ENCODE results near the gene SMIM17.

Gene SMIM17

DNA sequence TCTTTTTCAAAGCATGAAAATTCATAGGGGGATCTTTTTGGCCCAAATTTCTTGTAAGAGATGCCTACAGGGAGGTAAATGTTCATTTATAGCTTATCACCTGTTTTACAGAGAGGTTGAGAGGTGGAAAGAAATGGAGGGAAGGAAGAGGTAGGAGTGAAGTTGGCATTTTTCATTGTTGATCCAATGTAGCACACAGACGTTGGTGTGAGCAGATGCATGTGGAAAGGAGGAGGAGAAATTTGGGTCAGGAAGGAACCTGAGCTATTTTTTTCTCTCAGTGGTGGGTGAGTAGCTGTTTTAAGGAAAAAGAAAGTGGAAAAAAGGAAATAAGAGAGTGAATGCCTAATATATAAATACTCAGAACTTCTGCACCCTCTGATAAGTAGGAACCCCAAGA is 9.9 kb upstream of the SMIM17 start:
- Histone ChIP-seq H3K36me3 (no peaks in the 10 kb centered on the region), H3K27me3 (ENCODE audit: insufficient read depth, low read depth, severe bottlenecking) (no peaks in the 10 kb centered on the region), H3K4me3 (ENCODE audit: low read depth, low read length) (no peak overlapping the region), H3K27ac (no peak overlapping the region), H3K9me3 (ENCODE audit: severe bottlenecking) (peaks cover 9% of the 10 kb centered on the region)
- DNase-seq: no peak
- TF ChIP-seq, protein P1, sequence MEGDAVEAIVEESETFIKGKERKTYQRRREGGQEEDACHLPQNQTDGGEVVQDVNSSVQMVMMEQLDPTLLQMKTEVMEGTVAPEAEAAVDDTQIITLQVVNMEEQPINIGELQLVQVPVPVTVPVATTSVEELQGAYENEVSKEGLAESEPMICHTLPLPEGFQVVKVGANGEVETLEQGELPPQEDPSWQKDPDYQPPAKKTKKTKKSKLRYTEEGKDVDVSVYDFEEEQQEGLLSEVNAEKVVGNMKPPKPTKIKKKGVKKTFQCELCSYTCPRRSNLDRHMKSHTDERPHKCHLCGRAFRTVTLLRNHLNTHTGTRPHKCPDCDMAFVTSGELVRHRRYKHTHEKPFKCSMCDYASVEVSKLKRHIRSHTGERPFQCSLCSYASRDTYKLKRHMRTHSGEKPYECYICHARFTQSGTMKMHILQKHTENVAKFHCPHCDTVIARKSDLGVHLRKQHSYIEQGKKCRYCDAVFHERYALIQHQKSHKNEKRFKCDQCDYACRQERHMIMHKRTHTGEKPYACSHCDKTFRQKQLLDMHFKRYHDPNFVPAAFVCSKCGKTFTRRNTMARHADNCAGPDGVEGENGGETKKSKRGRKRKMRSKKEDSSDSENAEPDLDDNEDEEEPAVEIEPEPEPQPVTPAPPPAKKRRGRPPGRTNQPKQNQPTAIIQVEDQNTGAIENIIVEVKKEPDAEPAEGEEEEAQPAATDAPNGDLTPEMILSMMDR (IDR thresholded peaks at IDR 0.05; ENCODE audit: low read depth, low read length): no peak

DNA sequence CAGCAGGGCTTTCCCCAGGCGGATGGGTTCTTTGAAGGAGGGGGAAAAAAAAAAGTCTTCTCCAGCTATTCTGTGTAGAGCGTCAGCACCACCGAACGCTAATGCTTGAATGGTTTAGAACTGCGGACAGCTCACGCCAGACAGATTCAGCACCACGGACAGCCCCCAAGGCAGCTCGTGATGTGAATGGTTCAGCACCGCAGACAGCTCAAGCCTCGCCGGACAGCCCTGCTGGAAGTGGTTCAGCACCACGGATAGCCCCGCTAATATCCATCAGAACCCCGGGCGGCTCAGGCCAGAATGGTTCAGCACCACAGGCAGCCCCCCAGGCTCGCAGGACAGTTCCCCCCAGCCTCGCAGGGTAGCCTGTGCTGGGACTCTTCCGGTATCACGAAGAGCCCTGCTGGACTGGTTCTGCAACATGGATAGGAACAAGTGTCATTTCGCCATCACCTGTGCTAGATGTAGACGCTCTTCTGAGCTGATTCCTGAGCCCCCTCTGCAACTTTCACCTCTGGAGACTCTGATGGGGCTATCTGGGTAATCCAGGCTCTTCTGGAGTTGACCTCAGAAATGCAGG is 4.9 kb upstream of the SMIM17 start:
- no peaks in the 10 kb centered on the region for H3K27me3 ChIP-seq (ENCODE audit: insufficient read depth, low read depth, severe bottlenecking)
- no peak overlapping the region for H3K27ac ChIP-seq
- no peak for DNase-seq
- TF ChIP-seq, protein P1 (IDR thresholded peaks at IDR 0.05; ENCODE audit: low read depth, low read length): no peak
- H3K36me3 ChIP-seq: no peaks in the 10 kb centered on the region
- H3K4me3 ChIP-seq (ENCODE audit: low read depth, low read length): no peak overlapping the region
- H3K9me3 ChIP-seq (ENCODE audit: severe bottlenecking): peaks cover 3% of the 10 kb centered on the region

DNA sequence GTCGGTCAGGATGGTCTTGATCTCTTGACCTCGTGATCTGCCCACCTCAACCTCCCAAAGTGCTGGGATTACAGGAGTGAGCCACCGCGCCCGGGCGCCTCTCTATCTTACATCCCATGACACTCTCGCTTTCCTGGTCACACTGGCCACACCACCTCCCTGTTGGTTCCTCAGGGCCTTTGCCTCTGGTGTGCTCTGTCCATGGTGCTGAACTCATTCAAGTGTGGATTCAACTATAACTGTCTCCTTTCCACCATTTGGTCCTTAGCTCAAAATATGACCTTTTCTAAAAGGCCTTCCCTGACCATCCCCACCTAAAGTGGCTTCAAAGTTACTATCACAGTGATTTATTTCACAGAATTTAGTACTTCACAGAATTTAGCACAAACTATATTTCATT is 3.7 kb upstream of the SMIM17 start:
- Histone ChIP-seq H3K27me3 (ENCODE audit: insufficient read depth, low read depth, severe bottlenecking) (no peaks in the 10 kb centered on the region), H3K4me3 (ENCODE audit: low read depth, low read length) (no peak overlapping the region), H3K27ac (no peak overlapping the region), H3K9me3 (ENCODE audit: severe bottlenecking) (peaks cover under 1% of the 10 kb centered on the region), H3K36me3 (no peaks in the 10 kb centered on the region)
- TF ChIP-seq, protein P1 (IDR thresholded peaks at IDR 0.05; ENCODE audit: low read depth, low read length): no peak
- DNase-seq: no peak

DNA sequence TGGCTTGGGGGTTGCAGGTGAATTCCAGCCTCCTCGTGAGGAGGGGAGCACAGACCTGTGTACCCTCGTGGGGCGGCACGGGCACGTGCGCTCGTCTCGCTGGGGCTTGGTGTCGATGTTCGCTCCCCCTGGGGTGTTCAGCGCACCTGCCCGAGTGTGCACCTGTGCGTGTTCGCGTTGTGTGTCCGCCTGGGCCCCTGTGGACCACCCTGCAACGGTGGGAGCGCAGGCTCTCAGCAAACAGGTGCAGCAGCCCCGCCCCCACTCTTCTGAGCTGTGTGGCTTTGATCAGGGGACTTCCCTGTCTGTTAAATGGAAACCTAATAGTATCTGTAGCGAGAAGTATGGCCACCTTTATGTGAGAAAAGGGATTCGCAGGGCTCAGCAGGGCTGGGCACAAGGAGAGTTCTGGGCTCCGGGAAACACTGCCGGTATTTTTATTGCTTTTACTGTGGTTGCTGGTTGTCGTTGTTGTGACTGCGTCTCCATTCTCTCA is 549 bp downstream of the SMIM17 start:
- no peaks in the 10 kb centered on the region for H3K9me3 ChIP-seq (ENCODE audit: severe bottlenecking)
- no peaks in the 10 kb centered on the region for H3K27me3 ChIP-seq (ENCODE audit: insufficient read depth, low read depth, severe bottlenecking)

DNA sequence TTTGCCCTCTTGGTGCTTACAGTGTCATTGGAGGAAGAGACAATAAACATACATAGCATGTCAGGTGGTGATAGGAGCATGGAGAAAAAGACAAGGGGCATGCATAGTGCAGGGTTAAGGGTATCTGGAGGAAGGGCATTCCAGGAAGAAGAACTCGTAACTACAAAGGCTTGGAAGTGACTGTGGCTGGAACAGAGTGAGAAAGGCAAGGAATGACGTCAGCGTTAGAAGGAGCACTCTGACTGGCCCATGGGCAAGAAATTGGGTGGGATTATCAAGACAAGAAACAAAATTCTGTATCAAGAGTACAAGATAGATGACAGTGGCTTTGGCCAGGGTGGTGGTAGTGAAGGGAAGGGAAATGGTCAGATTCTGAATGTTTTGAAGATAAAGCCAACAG is 11.2 kb downstream of the SMIM17 start:
- DNase-seq: no peak
- H3K4me3 ChIP-seq (ENCODE audit: low read depth, low read length): no peak overlapping the region
- H3K9me3 ChIP-seq (ENCODE audit: severe bottlenecking): no peaks in the 10 kb centered on the region
- no peaks in the 10 kb centered on the region for H3K36me3 ChIP-seq
- H3K27me3 ChIP-seq (ENCODE audit: insufficient read depth, low read depth, severe bottlenecking): no peaks in the 10 kb centered on the region
- TF ChIP-seq, protein P1 (IDR thresholded peaks at IDR 0.05; ENCODE audit: low read depth, low read length): no peak
- H3K27ac ChIP-seq: no peak overlapping the region

More for the DNA sequence above, 549 bp downstream of the SMIM17 start:
- Histone ChIP-seq H3K36me3 (no peaks in the 10 kb centered on the region), H3K4me3 (ENCODE audit: low read depth, low read length) (peak overlapping the region; percentile 63), H3K27ac (no peak overlapping the region)
- TF ChIP-seq, protein P1 (IDR thresholded peaks at IDR 0.05; ENCODE audit: low read depth, low read length): no peak
- no peak for DNase-seq
